IPS-20b (cell line): ENCODE data around the gene FASLG.
"Not testable (repeated sequence)": the region's sequence is repeated elsewhere in the genome, so short reads cannot be mapped to it uniquely, and the experiment has no call there.

Source experiments
- H3K27ac ChIP-seq: one replicate; pipeline ENCODE4 v1.5.1; 2013; ENCODE audit warnings: low read length
- H3K27me3 ChIP-seq: 2 replicates; pipeline ENCODE4 v1.6.1; 2013; ENCODE audit warnings: mild to moderate bottlenecking, low read length, inconsistent platforms; ENCODE audit not compliant: insufficient read depth
- H3K36me3 ChIP-seq: 2 replicates; pipeline ENCODE4 v1.6.1; 2013; ENCODE audit warnings: low read depth, mild to moderate bottlenecking, inconsistent platforms, low read length, moderate library complexity; ENCODE audit not compliant: insufficient read depth
- H3K4me1 ChIP-seq: 2 replicates; pipeline ENCODE4 v1.6.1; 2013; ENCODE audit warnings: mild to moderate bottlenecking, control low read depth, inconsistent platforms, low read length, moderate library complexity; ENCODE audit not compliant: insufficient read depth
- H3K4me3 ChIP-seq: 2 replicates; pipeline ENCODE4 v1.5.1; 2013; ENCODE audit warnings: mild to moderate bottlenecking, low read length, inconsistent platforms
- H3K9ac ChIP-seq: 2 replicates; pipeline ENCODE4 v1.6.1; 2013; ENCODE audit warnings: low read depth, mild to moderate bottlenecking, inconsistent platforms, low read length, moderate library complexity
- H3K9me3 ChIP-seq: 2 replicates; pipeline ENCODE4 v1.6.1; 2013; ENCODE audit warnings: mild to moderate bottlenecking, low read depth, low read length, inconsistent platforms; ENCODE audit not compliant: insufficient read depth

The FASLG gene

GRCh38 chr1:172658871-172659453 lies at the start of gene FASLG:
FASLG (plus strand) TSS chr1:172659103; CDS start chr1:172659202, 99 bp downstream.
- Histone ChIP-seq H3K27me3 (no peaks in the 10 kb centered on the region), H3K4me1 (no peaks in the 10 kb centered on the region), H3K27ac (no peak within 1 kb of the TSS), H3K9ac (no peak within 1 kb of the TSS), H3K9me3 (no peaks in the 10 kb centered on the region), H3K4me3 (no peak within 1 kb of the TSS), H3K36me3 (no peaks in the 10 kb centered on the region)

GRCh38 chr1:172609528-172609927 lies 49.4 kb upstream of the FASLG start:
- no peaks in the 10 kb centered on the region for H3K27me3 ChIP-seq

GRCh38 chr1:172612478-172612877 lies 46.4 kb upstream of the FASLG start:
- no peak overlapping the region for H3K27ac ChIP-seq
- H3K36me3 ChIP-seq: peaks cover 32% of the 10 kb centered on the region
- H3K9me3 ChIP-seq: peaks cover 13% of the 10 kb centered on the region

More at GRCh38 chr1:172609528-172609927, 49.4 kb upstream of the FASLG start:
- peaks cover 43% of the 10 kb centered on the region for H3K36me3 ChIP-seq
- no peak overlapping the region for H3K9ac ChIP-seq
- H3K9me3 ChIP-seq: no peaks in the 10 kb centered on the region
- no peak overlapping the region for H3K27ac ChIP-seq
- H3K4me1 ChIP-seq: no peaks in the 10 kb centered on the region
- no peak overlapping the region for H3K4me3 ChIP-seq

GRCh38 chr1:172613294-172613693 lies 45.6 kb upstream of the FASLG start:
- no peaks in the 10 kb centered on the region for H3K4me1 ChIP-seq
- H3K27me3 ChIP-seq: no peaks in the 10 kb centered on the region
- H3K4me3 ChIP-seq: no peak overlapping the region
- no peak overlapping the region for H3K27ac ChIP-seq
- peaks cover 32% of the 10 kb centered on the region for H3K36me3 ChIP-seq
- no peak overlapping the region for H3K9ac ChIP-seq
- H3K9me3 ChIP-seq: peaks cover 18% of the 10 kb centered on the region

More at GRCh38 chr1:172612478-172612877, 46.4 kb upstream of the FASLG start:
- H3K9ac ChIP-seq: no peak overlapping the region
- no peaks in the 10 kb centered on the region for H3K4me1 ChIP-seq
- no peak overlapping the region for H3K4me3 ChIP-seq
- no peaks in the 10 kb centered on the region for H3K27me3 ChIP-seq

- Histone ChIP-seq H3K27ac (no peak overlapping the region), H3K9ac (no peak overlapping the region), H3K4me1 (no peaks in the 10 kb centered on the region), H3K36me3 (peaks cover 7% of the 10 kb centered on the region), H3K4me3 (no peak overlapping the region), H3K9me3 (peaks cover 43% of the 10 kb centered on the region), H3K27me3 (no peaks in the 10 kb centered on the region)
These were observed 42.7 kb upstream of the FASLG start for GRCh38 chr1:172616195-172616594.

- no peak overlapping the region for H3K27ac ChIP-seq
- H3K9ac ChIP-seq: no peak overlapping the region
- no peaks in the 10 kb centered on the region for H3K27me3 ChIP-seq
- H3K4me1 ChIP-seq: no peaks in the 10 kb centered on the region
- peaks cover 43% of the 10 kb centered on the region for H3K9me3 ChIP-seq
- no peak overlapping the region for H3K4me3 ChIP-seq
- peaks cover 3% of the 10 kb centered on the region; the same call in 1 of the 2 replicates for H3K36me3 ChIP-seq
These were observed 42.3 kb upstream of the FASLG start for GRCh38 chr1:172616636-172617035.

- H3K9ac ChIP-seq, H3K36me3 ChIP-seq, H3K27ac ChIP-seq, H3K27me3 ChIP-seq, H3K4me3 ChIP-seq, H3K4me1 ChIP-seq: not testable (repeated sequence)
- H3K9me3 ChIP-seq: peaks cover 40% of the 10 kb centered on the region
These were observed 38.3 kb upstream of the FASLG start for GRCh38 chr1:172620603-172621002.

GRCh38 chr1:172622541-172622940 lies 36.4 kb upstream of the FASLG start:
- no peak overlapping the region for H3K4me3 ChIP-seq
- no peaks in the 10 kb centered on the region for H3K36me3 ChIP-seq
- peaks cover 29% of the 10 kb centered on the region for H3K9me3 ChIP-seq
- no peaks in the 10 kb centered on the region for H3K4me1 ChIP-seq
- no peak overlapping the region for H3K27ac ChIP-seq
- H3K9ac ChIP-seq: no peak overlapping the region
- no peaks in the 10 kb centered on the region for H3K27me3 ChIP-seq

GRCh38 chr1:172623748-172624147 lies 35.2 kb upstream of the FASLG start:
- Histone ChIP-seq H3K27ac (no peak overlapping the region), H3K9ac (no peak overlapping the region), H3K4me1 (no peaks in the 10 kb centered on the region), H3K36me3 (no peaks in the 10 kb centered on the region), H3K9me3 (peaks cover 23% of the 10 kb centered on the region), H3K27me3 (no peaks in the 10 kb centered on the region), H3K4me3 (no peak overlapping the region)

- no peaks in the 10 kb centered on the region for H3K4me1 ChIP-seq
- H3K27me3 ChIP-seq: no peaks in the 10 kb centered on the region
- H3K36me3 ChIP-seq: no peaks in the 10 kb centered on the region
- no peak overlapping the region for H3K9ac ChIP-seq
- H3K27ac ChIP-seq: no peak overlapping the region
- H3K4me3 ChIP-seq: no peak overlapping the region
- peaks cover 4% of the 10 kb centered on the region for H3K9me3 ChIP-seq
These were observed 32.1 kb upstream of the FASLG start for GRCh38 chr1:172626845-172627244.

- Histone ChIP-seq H3K4me3 (no peak overlapping the region), H3K27me3 (no peaks in the 10 kb centered on the region), H3K9me3 (peaks cover 8% of the 10 kb centered on the region), H3K9ac (no peak overlapping the region), H3K36me3 (no peaks in the 10 kb centered on the region), H3K4me1 (no peaks in the 10 kb centered on the region), H3K27ac (no peak overlapping the region)
These were observed 31.2 kb upstream of the FASLG start for GRCh38 chr1:172627702-172628101.

- H3K9me3 ChIP-seq: peaks cover 8% of the 10 kb centered on the region
- no peaks in the 10 kb centered on the region for H3K36me3 ChIP-seq
- no peaks in the 10 kb centered on the region for H3K4me1 ChIP-seq
- H3K9ac ChIP-seq: no peak overlapping the region
- H3K27ac ChIP-seq: no peak overlapping the region
- H3K4me3 ChIP-seq: no peak overlapping the region
- H3K27me3 ChIP-seq: no peaks in the 10 kb centered on the region
These were observed 30.5 kb upstream of the FASLG start for GRCh38 chr1:172628401-172628800.
